DOHH2 (cell line): ENCODE results near the gene MALAT1.
A peak's percentile ranks its signal among the peaks of the same experiment; 100 is the strongest.

Experiments used
- H3F3A ChIP-seq: fragments of 200-600 bp; sonication (generic), shearing (Covaris generic); 2 replicates; pipeline ENCODE4 v1.6.0; 2016; ENCODE audit warnings: antibody characterized with exemption, mild to moderate bottlenecking; ENCODE audit not compliant: control insufficient read depth, insufficient read depth
- H3K27ac ChIP-seq: fragments of 200-600 bp; sonication (generic); 2 replicates; pipeline ENCODE4 v1.5.1; 2014; ENCODE audit warnings: low read depth, mild to moderate bottlenecking, low read length, moderate library complexity
- H3K27me3 ChIP-seq: fragments of 200-600 bp; sonication (generic); 2 replicates; pipeline ENCODE4 v1.6.1; 2014; ENCODE audit warnings: mild to moderate bottlenecking, low read length, mixed read lengths; ENCODE audit not compliant: control insufficient read depth
- H3K36me3 ChIP-seq: fragments of 200-600 bp; sonication (generic); 2 replicates; pipeline ENCODE4 v1.6.1; 2014; ENCODE audit warnings: mild to moderate bottlenecking, low read length, moderate library complexity, mixed read lengths; ENCODE audit not compliant: control insufficient read depth
- H3K4me1 ChIP-seq: fragments of 200-600 bp; sonication (generic); 2 replicates; pipeline ENCODE4 v1.6.1; 2014; ENCODE audit warnings: mild to moderate bottlenecking, low read length, mixed read lengths; ENCODE audit not compliant: control insufficient read depth
- H3K4me2 ChIP-seq: fragments of 200-600 bp; sonication (generic); 2 replicates; pipeline ENCODE4 v1.6.0; 2014; ENCODE audit warnings: mild to moderate bottlenecking, low read length, moderate library complexity
- H3K4me3 ChIP-seq: fragments of 200-600 bp; sonication (generic); 2 replicates; pipeline ENCODE4 v1.5.1; 2014; ENCODE audit warnings: mild to moderate bottlenecking, low read length, mixed read lengths
- H3K79me2 ChIP-seq: fragments of 200-600 bp; sonication (generic); 2 replicates; pipeline ENCODE4 v1.6.1; 2014; ENCODE audit warnings: mild to moderate bottlenecking, low read length, mixed read lengths; ENCODE audit not compliant: control insufficient read depth
- H3K9me2 ChIP-seq: fragments of 200-600 bp; sonication (generic); replicated peaks from 2 replicates; pipeline ENCODE4 v1.6.1; 2014; ENCODE audit warnings: mild to moderate bottlenecking, low read length, mixed read lengths; ENCODE audit not compliant: control insufficient read depth
- H3K9me3 ChIP-seq: fragments of 200-600 bp; sonication (generic); 2 replicates; pipeline ENCODE4 v1.6.1; 2014; ENCODE audit warnings: antibody characterized with exemption, low read length, mixed read lengths; ENCODE audit not compliant: control insufficient read depth, insufficient read depth
- H4K20me1 ChIP-seq: fragments of 200-600 bp; sonication (generic); 2 replicates; pipeline ENCODE4 v1.6.0; 2014; ENCODE audit warnings: low read depth, mild to moderate bottlenecking, antibody characterized with exemption, low read length, moderate library complexity; ENCODE audit not compliant: control insufficient read depth, insufficient read depth
- EZH2phosphoT487 ChIP-seq: fragments of 200-600 bp; sonication (generic); IDR thresholded peaks from 2 replicates; pipeline ENCODE4 v1.6.1; 2017; ENCODE audit warnings: borderline replicate concordance, mild to moderate bottlenecking, antibody characterized with exemption, low read length, moderate library complexity, mixed read lengths
- TF ChIP-seq, protein P1 (sequence below): fragments of 200-600 bp; sonication (generic); IDR thresholded peaks from one replicate; pipeline ENCODE4 v1.5.1; 2014; ENCODE audit warnings: antibody characterized with exemption, mild to moderate bottlenecking, low read depth, low read length; ENCODE audit not compliant: poor library complexity, severe bottlenecking

MALAT1 gene

DNA sequence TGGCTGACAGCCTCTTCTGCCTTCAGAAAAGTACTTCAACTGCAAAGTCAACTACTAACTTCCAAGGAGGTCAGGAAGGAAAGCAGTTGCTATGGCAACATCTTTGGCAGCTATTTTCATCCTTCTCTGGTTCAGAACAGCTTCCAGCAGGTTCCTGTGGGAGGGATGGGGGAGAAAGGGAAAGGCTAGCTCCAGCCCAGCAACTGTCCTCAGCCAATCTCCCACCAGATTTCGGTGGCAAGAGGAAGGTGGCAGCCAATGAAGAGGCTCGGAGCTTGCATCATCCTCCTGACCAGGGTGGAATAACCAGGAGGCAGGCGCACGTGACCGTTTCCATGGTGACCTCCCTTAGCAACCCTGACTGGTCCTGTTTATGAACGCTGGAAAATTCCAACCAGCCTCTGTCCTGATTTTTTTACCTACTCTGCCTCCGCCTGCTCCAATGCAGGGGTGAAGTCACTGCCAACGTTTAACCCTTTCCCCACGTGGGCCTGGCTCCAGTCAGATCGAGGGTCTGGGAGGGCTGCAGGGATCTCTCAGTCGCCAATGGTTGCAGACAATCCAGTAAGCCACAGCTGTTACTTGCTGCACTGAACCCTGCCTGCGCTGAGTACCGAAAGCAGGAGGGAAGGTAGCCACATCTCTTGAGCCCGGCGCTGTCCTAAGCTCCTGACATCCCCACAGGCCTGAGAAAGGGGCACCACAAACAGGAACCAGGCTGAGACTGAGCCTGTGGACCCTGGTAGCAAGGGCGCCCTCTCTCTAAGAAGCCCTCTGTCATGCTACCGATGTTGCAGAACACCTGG is 11.2 kb upstream of the MALAT1 start:
- H3K27ac ChIP-seq, result peak overlapping the region; percentile 77
- H3F3A ChIP-seq, result peaks cover 7% of the 10 kb centered on the region
- no peaks in the 10 kb centered on the region for H3K9me3 ChIP-seq
- peak overlapping the region; percentile 88 for H3K4me2 ChIP-seq
- H3K27me3 ChIP-seq, result no peaks in the 10 kb centered on the region
- peak overlapping the region; percentile 65 for H3K4me3 ChIP-seq
- H3K36me3 ChIP-seq, result no peaks in the 10 kb centered on the region
- TF ChIP-seq, protein P1, sequence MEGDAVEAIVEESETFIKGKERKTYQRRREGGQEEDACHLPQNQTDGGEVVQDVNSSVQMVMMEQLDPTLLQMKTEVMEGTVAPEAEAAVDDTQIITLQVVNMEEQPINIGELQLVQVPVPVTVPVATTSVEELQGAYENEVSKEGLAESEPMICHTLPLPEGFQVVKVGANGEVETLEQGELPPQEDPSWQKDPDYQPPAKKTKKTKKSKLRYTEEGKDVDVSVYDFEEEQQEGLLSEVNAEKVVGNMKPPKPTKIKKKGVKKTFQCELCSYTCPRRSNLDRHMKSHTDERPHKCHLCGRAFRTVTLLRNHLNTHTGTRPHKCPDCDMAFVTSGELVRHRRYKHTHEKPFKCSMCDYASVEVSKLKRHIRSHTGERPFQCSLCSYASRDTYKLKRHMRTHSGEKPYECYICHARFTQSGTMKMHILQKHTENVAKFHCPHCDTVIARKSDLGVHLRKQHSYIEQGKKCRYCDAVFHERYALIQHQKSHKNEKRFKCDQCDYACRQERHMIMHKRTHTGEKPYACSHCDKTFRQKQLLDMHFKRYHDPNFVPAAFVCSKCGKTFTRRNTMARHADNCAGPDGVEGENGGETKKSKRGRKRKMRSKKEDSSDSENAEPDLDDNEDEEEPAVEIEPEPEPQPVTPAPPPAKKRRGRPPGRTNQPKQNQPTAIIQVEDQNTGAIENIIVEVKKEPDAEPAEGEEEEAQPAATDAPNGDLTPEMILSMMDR, result peak; percentile 54
- TF ChIP-seq EZH2phosphoT487, result no peak
- no peaks in the 10 kb centered on the region for H3K9me2 ChIP-seq
- no peaks in the 10 kb centered on the region for H4K20me1 ChIP-seq
- no peaks in the 10 kb centered on the region for H3K79me2 ChIP-seq
- H3K4me1 ChIP-seq, result peaks cover 64% of the 10 kb centered on the region

DNA sequence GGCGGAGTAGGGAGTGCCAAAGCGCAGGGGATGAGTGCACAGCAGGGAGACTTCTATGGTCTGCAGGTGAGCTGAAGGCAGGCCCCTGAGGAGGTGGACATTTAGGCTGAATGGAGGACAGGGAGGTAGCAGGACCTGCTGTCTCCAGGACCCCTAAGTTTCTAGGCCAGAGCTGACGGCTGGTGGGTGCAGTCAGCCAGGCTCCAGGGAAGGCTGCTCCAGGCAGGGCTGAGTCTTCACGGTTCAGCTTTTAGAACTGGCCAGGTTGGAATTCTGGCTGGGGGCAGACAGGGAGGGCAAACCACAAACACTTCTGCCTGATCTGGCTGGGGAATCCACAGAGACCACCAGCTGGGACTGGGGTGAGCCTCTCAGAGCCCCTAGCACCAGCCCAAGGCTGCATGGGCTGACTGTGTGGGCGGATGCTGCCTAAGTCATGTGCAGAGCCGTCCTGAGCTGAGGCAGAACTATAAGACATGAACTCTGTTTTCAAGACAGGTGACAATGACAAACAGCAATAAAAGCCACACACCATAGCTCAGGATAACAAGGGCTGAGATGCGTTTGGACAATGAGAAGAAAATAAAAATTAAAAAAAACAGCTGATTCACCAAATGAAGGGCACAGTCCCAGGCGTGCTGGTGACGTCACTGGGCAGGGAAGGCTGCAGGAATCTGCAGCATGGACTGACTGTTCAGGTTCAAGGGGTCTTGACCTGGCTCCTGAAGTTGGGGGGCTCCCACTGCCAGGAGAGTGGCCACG is 10.4 kb upstream of the MALAT1 start:
- H3K9me3 ChIP-seq, result no peaks in the 10 kb centered on the region
- peaks cover 72% of the 10 kb centered on the region for H3K4me1 ChIP-seq
- H3K27ac ChIP-seq, result peak overlapping the region; percentile 77
- no peaks in the 10 kb centered on the region for H3K9me2 ChIP-seq
- peak overlapping the region; percentile 65 for H3K4me3 ChIP-seq
- peaks cover 14% of the 10 kb centered on the region for H3F3A ChIP-seq
- H4K20me1 ChIP-seq, result no peaks in the 10 kb centered on the region
- H3K4me2 ChIP-seq, result peak overlapping the region; percentile 88
- TF ChIP-seq EZH2phosphoT487, result no peak
- TF ChIP-seq, protein P1, result no peak
- no peaks in the 10 kb centered on the region for H3K79me2 ChIP-seq
- H3K27me3 ChIP-seq, result no peaks in the 10 kb centered on the region
- H3K36me3 ChIP-seq, result no peaks in the 10 kb centered on the region

DNA sequence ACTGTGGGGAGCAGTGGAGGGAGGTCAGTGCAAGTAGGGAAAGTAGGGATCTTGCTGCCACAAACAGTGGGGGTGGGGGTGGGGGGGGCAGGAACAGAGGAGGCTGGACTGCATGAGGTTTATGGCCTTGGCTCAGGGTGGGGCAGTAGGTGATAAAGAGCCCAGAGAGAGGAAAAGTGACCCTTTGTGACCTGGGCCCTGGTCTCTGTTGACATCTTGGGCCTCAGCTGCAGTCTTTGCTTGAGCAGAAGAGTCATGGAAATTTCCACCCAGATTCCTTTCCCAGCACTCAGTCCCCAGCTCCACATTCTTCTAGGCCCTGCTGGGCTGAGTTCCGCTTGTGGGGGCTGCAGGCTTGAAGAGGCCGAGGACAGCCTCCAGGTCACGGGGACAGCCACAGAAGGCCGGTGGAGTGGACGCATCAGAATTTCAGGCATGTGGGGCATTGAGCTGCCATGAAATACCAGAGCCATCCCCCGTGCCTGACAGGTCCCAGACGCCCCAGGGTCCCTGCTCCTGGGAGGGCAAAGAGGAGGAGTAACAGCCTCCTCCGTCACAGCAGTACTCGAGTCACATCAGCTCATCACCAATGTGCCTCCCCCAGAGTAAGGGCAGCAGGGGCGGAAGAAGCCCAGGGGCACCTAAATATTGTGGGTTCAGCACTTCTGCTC is 9.7 kb upstream of the MALAT1 start:
- H4K20me1 ChIP-seq, result no peaks in the 10 kb centered on the region
- peak overlapping the region; percentile 65; the same call in 1 of the 2 replicates for H3K4me3 ChIP-seq
- no peaks in the 10 kb centered on the region for H3K9me2 ChIP-seq
- H3K27ac ChIP-seq, result peak overlapping the region; percentile 77
- H3K9me3 ChIP-seq, result no peaks in the 10 kb centered on the region
- TF ChIP-seq EZH2phosphoT487, result no peak
- TF ChIP-seq, protein P1, result no peak
- H3K36me3 ChIP-seq, result no peaks in the 10 kb centered on the region
- peaks cover 14% of the 10 kb centered on the region for H3F3A ChIP-seq
- H3K4me1 ChIP-seq, result peaks cover 79% of the 10 kb centered on the region
- 0 out of 2 replicates have a peak, but pooled peaks cover 4% of the 10 kb centered on the region for H3K79me2 ChIP-seq
- H3K4me2 ChIP-seq, result peak overlapping the region; percentile 88
- no peaks in the 10 kb centered on the region for H3K27me3 ChIP-seq
